Natural killer cell (primary cell): ENCODE results near the gene CNPY1. TPM values are rescaled to one million over a fixed set of nuclear protein-coding genes. Genes with fewer than 3 reads are reported as not detected.

Experiments
- ATAC-seq, 3 donors: fragments of 150-1000 bp in 2 of 3; fragments of 200-7000 bp in 1 of 3; cut with Tn5 transposase; 1 replicate in 1 of 3; 2 replicates in 2 of 3; pipeline ENCODE4 v1.10.0; 2021; ENCODE audit warnings: mild to moderate bottlenecking in 2 of 3, moderate library complexity in 2 of 3
- DNase-seq, 2 donors: peaks; one replicate each; pipeline versions ENCODE4 v3.0.0 to v3.0.0-alpha.2; 2013 to 2021; ENCODE audit warnings: mixed read lengths in 1 of 2
- H3K27ac ChIP-seq: one replicate; pipeline ENCODE4 v1.5.1; 2013; ENCODE audit warnings: mild to moderate bottlenecking, low read length
- H3K27me3 ChIP-seq: one replicate; pipeline ENCODE4 v1.6.1; 2013; ENCODE audit warnings: low read length; ENCODE audit not compliant: control insufficient read depth, insufficient read depth
- H3K36me3 ChIP-seq: one replicate; pipeline ENCODE4 v1.6.1; 2013; ENCODE audit warnings: low read length; ENCODE audit not compliant: control insufficient read depth, insufficient read depth
- H3K4me1 ChIP-seq: one replicate; pipeline ENCODE4 v1.6.1; 2013; ENCODE audit warnings: low read length; ENCODE audit not compliant: control insufficient read depth, insufficient read depth
- H3K4me3 ChIP-seq: one replicate; pipeline ENCODE4 v1.5.1; 2013; ENCODE audit warnings: low read length
- H3K9me3 ChIP-seq: one replicate; pipeline ENCODE4 v1.6.1; 2013; ENCODE audit warnings: low read length; ENCODE audit not compliant: control insufficient read depth, insufficient read depth
- H3K27ac Mint-ChIP-seq, 2 donors: one replicate each; pipeline ENCODE4 v1.8.0; 2022; ENCODE audit warnings: mild to moderate bottlenecking in 2 of 2, mixed read lengths in 2 of 2, moderate library complexity in 1 of 2
- H3K27me3 Mint-ChIP-seq, 2 donors: one replicate each; pipeline ENCODE4 v1.8.0; 2022; ENCODE audit warnings: low read depth in 2 of 2, mixed read lengths in 2 of 2
- H3K36me3 Mint-ChIP-seq: one replicate; pipeline ENCODE4 v1.8.0; 2022; ENCODE audit warnings: mixed read lengths
- H3K4me1 Mint-ChIP-seq, 2 donors: one replicate each; pipeline ENCODE4 v1.8.0; 2022; ENCODE audit warnings: mixed read lengths in 2 of 2
- H3K4me3 Mint-ChIP-seq: one replicate; pipeline ENCODE4 v1.8.0; 2022; ENCODE audit warnings: mild to moderate bottlenecking, moderate library complexity, mixed read lengths
- H3K9me3 Mint-ChIP-seq, 2 donors: one replicate each; pipeline ENCODE4 v1.8.0; 2022; ENCODE audit warnings: mixed read lengths in 2 of 2
- CTCF ChIP-seq: fragments of 200-600 bp; IDR thresholded peaks from one replicate; pipeline ENCODE4 v1.8.0; 2022; ENCODE audit warnings: antibody characterized with exemption
- WGBS: methylation state at CpG from one replicate; pipeline ENCODE4 v1.1.7; 2013; ENCODE audit warnings: missing lambda C conversion rate; ENCODE audit not compliant: insufficient coverage; 5-methylcytosine and 5-hydroxymethylcytosine counted together
- intact Hi-C: fragments of 100-400 bp; cut with micrococcal nuclease; formaldehyde crosslinking; loops from one replicate; pipeline ENCODE4 v1.14.2; 2022
- total RNA-seq, 4 donors: library from RNA; stranded (reverse); fragments of 120-200 nt in 1 of 4; gene quantifications; one replicate each; pipeline versions ENCODE4 v1.2.3 to v1.2.4, GENCODE V29; 2013 to 2022

CNPY1 gene
- total RNA-seq, 3 donors from 2014 or later (not counting 1 experiment from before 2014, with no cell fraction given): not detected

DNA sequence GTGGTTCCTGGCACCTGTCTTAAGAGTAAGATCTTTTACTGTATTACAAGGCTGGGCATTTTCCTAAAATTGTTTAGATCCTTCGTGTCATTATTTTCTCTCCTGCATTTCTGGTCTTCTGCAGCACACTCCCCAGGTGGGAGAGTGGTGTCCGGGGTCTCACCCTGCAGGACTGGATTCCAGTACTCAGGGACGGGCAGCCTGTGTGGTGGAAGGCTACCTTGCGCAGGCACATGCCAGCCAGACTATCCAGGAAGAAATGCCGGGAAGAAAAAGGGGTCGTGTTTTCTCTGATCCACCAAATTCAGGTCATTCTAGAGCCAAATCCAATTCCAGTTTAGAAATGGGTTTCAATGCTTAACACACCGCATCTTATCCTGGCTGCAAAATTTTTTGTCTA is 27.7 kb downstream of the CNPY1 start:
- intact Hi-C loops: no loop called here
- no peaks in the 10 kb centered on the region for H3K36me3 Mint-ChIP-seq
- no peaks in the 10 kb centered on the region for H3K9me3 Mint-ChIP-seq
- Histone ChIP-seq H3K27ac (no peak overlapping the region), H3K27me3 (peaks cover 7% of the 10 kb centered on the region), H3K36me3 (no peaks in the 10 kb centered on the region), H3K4me3 (no peak overlapping the region), H3K9me3 (no peaks in the 10 kb centered on the region), H3K4me1 (no peaks in the 10 kb centered on the region)
- WGBS: 77% methylated on average over 7 of the region's 7 CpGs
- no peak for TF ChIP-seq CTCF
- ATAC-seq (no peak), DNase-seq (no peak)
- no peak overlapping the region for H3K4me3 Mint-ChIP-seq
- H3K27me3 Mint-ChIP-seq: peaks cover 24 to 37% of the 10 kb centered on the region in 2 donors
- no peak overlapping the region for H3K27ac Mint-ChIP-seq
- H3K4me1 Mint-ChIP-seq: no peaks in the 10 kb centered on the region

- Histone ChIP-seq H3K9me3 (no peaks in the 10 kb centered on the region), H3K4me1 (no peaks in the 10 kb centered on the region), H3K27me3 (peaks cover 7% of the 10 kb centered on the region), H3K4me3 (no peak overlapping the region), H3K36me3 (no peaks in the 10 kb centered on the region), H3K27ac (no peak overlapping the region)
- Mint-ChIP-seq H3K27me3 (peaks cover 31 to 35% of the 10 kb centered on the region in 2 donors), H3K9me3 (no peaks in the 10 kb centered on the region), H3K4me3 (no peak overlapping the region), H3K4me1 (no peaks in the 10 kb centered on the region), H3K27ac (no peak overlapping the region), H3K36me3 (no peaks in the 10 kb centered on the region)
- intact Hi-C loops: no loop called here
- TF ChIP-seq CTCF: no peak
- DNase-seq (no peak), ATAC-seq (no peak)
- 84% methylated on average over 5 of the region's 5 CpGs for WGBS
Measured at GRCh38 chr7:155517969-155518368, 28.4 kb downstream of the CNPY1 start.

DNA sequence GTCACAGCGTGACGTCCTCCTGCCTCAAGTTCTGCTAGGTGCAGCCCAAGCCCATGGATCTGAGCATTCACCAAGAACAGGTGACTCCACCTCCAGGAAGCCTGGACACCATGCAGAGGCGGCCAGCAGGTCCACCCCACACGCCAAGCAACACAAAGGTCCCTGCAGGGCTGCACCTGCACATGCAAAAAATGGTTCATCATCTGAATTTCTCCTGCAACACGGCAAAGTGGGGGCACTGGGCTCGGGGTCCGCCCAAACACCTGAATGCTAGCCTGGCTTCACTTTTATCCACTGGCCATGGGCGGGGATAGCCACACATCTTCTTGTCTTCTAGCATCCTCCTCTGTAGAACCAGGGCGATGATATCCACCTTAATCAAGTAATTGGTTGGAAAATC is 28.9 kb downstream of the CNPY1 start:
- no peak overlapping the region for H3K27ac ChIP-seq
- DNase-seq (no peak), ATAC-seq (no peak)
- H3K9me3 ChIP-seq: no peaks in the 10 kb centered on the region
- intact Hi-C loops: no loop called here
- no peaks in the 10 kb centered on the region for H3K9me3 Mint-ChIP-seq
- no peaks in the 10 kb centered on the region for H3K36me3 Mint-ChIP-seq
- no peak overlapping the region for H3K4me3 Mint-ChIP-seq
- no peak for TF ChIP-seq CTCF
- H3K27ac Mint-ChIP-seq: no peak overlapping the region
- 76% methylated on average over 9 of the region's 9 CpGs for WGBS
- H3K4me1 Mint-ChIP-seq: no peaks in the 10 kb centered on the region
- H3K27me3 Mint-ChIP-seq: peaks cover 35 to 36% of the 10 kb centered on the region in 2 donors
- H3K4me3 ChIP-seq: no peak overlapping the region
- no peaks in the 10 kb centered on the region for H3K36me3 ChIP-seq
- peaks cover 11% of the 10 kb centered on the region for H3K27me3 ChIP-seq
- no peaks in the 10 kb centered on the region for H3K4me1 ChIP-seq

DNA sequence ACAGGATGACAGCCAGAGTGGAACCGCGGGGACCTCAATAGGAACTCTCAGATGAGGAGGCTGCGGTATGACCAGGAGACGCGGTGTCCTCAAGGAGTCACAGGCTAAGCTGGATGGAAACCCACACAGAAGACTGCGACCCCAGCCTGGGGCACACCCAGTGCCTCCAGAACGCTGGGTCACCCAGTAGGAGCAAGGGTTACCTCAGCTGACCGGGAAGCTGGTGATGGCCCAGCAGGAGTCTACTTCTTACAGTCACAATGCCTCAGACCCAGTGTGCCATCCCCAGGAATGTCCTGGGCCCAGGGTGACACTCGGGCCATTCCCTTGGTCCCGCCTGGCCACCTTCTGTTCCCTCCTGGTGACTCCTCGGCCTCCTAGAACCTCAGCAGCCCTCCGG is 29.9 kb downstream of the CNPY1 start:
- H3K36me3 ChIP-seq: no peaks in the 10 kb centered on the region
- Mint-ChIP-seq H3K36me3 (no peaks in the 10 kb centered on the region), H3K9me3 (no peaks in the 10 kb centered on the region), H3K4me3 (no peak overlapping the region), H3K27ac (no peak overlapping the region), H3K27me3 (peaks cover 43 to 46% of the 10 kb centered on the region in 2 donors), H3K4me1 (no peaks in the 10 kb centered on the region)
- H3K27ac ChIP-seq: no peak overlapping the region
- intact Hi-C loops: no loop called here
- no peak overlapping the region for H3K4me3 ChIP-seq
- no peaks in the 10 kb centered on the region for H3K4me1 ChIP-seq
- DNase-seq: no peak
- peaks cover 21% of the 10 kb centered on the region for H3K27me3 ChIP-seq
- WGBS: 86% methylated on average over 12 of the region's 12 CpGs
- no peak for ATAC-seq
- no peaks in the 10 kb centered on the region for H3K9me3 ChIP-seq
- no peak for TF ChIP-seq CTCF
